ENCODE data around the gene NAV3.

- no peak for TF ChIP-seq EZH2 (IDR thresholded peaks at IDR 0.05; ENCODE audit: low read length, unreplicated experiment)
- TF ChIP-seq, protein P1, sequence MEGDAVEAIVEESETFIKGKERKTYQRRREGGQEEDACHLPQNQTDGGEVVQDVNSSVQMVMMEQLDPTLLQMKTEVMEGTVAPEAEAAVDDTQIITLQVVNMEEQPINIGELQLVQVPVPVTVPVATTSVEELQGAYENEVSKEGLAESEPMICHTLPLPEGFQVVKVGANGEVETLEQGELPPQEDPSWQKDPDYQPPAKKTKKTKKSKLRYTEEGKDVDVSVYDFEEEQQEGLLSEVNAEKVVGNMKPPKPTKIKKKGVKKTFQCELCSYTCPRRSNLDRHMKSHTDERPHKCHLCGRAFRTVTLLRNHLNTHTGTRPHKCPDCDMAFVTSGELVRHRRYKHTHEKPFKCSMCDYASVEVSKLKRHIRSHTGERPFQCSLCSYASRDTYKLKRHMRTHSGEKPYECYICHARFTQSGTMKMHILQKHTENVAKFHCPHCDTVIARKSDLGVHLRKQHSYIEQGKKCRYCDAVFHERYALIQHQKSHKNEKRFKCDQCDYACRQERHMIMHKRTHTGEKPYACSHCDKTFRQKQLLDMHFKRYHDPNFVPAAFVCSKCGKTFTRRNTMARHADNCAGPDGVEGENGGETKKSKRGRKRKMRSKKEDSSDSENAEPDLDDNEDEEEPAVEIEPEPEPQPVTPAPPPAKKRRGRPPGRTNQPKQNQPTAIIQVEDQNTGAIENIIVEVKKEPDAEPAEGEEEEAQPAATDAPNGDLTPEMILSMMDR (conservative IDR thresholded peaks at IDR 0.05; ENCODE audit: low read depth, low read length) = no peak
These were observed 16.4 kb downstream of the NAV3 start for GRCh38 chr12:77847060-77847541.

Data from PC-3 (cell line).